Left ventricle myocardium inferior (tissue), 1 donor: ENCODE data around the gene LINC01488. TPM values are rescaled to one million over a fixed set of nuclear protein-coding genes. Genes with fewer than 3 reads are reported as not detected.

Experiments used
- DNase-seq: peaks from one replicate; pipeline ENCODE4 v3.0.0-alpha.2; 2020
- H3K27ac ChIP-seq: fragments of 200-600 bp; replicated peaks from 2 replicates; pipeline ENCODE4 v1.8.0; 2021
- H3K27me3 ChIP-seq: fragments of 200-600 bp; 2 replicates; pipeline ENCODE4 v1.8.0; 2021; ENCODE audit warnings: low read depth
- H3K36me3 ChIP-seq: fragments of 200-600 bp; 2 replicates; pipeline ENCODE4 v1.8.0; 2021
- H3K4me1 ChIP-seq: fragments of 200-600 bp; 2 replicates; pipeline ENCODE4 v1.8.0; 2021
- H3K4me3 ChIP-seq: fragments of 200-600 bp; 2 replicates; pipeline ENCODE4 v1.8.0; 2021; ENCODE audit warnings: mild to moderate bottlenecking, moderate library complexity
- H3K9me3 ChIP-seq: fragments of 200-600 bp; replicated peaks from 2 replicates; pipeline ENCODE4 v1.8.0; 2021
- intact Hi-C: fragments of 100-400 bp; cut with micrococcal nuclease; formaldehyde crosslinking; loops from one replicate; pipeline ENCODE4 v1.11.0; 2022
- long read RNA-seq: library from polyadenylated mRNA; unstranded; transcript quantifications from one replicate; pipeline ENCODE4 v2.0.0, GENCODE V29; 2021
- total RNA-seq: library from RNA; stranded (reverse); fragmentation: NEBNext Ultra II Directional; extraction: Animal tissue kit (Norgen Biotek cat#: 25700); gene quantifications from one replicate; pipeline ENCODE4 v1.2.1, GENCODE V29; 2021
- TF ChIP-seq, protein P1 (sequence below): fragments of 200-600 bp; IDR thresholded peaks from 2 replicates; pipeline ENCODE4 v1.8.0; 2021; ENCODE audit warnings: antibody characterized with exemption, mild to moderate bottlenecking, borderline replicate concordance
- donor health status: DM: no; HTN: yes; CAD: no; lungs with severe emphysema.

LINC01488 gene
- 0.38 TPM for total RNA-seq
- long read RNA-seq: 0 reads

DNA sequence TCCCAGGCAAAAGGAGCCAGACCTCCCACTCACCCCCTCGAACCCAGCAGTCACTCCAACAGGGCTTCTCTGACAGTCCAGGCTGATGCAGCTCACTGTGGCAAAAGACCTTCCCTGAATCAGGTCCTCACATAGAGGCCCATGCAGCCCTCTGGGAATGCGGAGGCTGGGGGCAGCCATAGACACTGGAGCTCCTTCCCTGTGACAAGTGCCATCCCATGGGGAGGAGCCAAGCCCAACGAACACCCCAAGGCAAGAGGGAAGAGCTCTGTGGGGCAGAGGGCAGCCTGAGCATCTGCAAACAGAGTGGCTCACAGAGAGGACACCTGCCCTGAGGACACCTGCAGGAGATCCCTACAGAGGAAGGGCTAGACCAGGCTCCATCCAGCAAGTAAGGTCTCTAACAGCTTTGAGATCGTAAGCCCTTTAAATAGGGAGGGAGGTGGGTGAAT, at the start of gene LINC01488:
LINC01488 (plus strand) TSS at position 271 of the 452 bp plus-strand sequence.
- Histone ChIP-seq H3K4me3 (no peak within 1 kb of the TSS), H3K9me3 (no peaks in the 10 kb centered on the region), H3K27ac (peak within 1 kb of the TSS; percentile 86), H3K4me1 (peaks cover 48% of the 10 kb centered on the region), H3K36me3 (no peaks in the 10 kb centered on the region), H3K27me3 (no peaks in the 10 kb centered on the region)
- DNase-seq: peak; percentile 8
- intact Hi-C loops: no loop called here
- TF ChIP-seq, protein P1, sequence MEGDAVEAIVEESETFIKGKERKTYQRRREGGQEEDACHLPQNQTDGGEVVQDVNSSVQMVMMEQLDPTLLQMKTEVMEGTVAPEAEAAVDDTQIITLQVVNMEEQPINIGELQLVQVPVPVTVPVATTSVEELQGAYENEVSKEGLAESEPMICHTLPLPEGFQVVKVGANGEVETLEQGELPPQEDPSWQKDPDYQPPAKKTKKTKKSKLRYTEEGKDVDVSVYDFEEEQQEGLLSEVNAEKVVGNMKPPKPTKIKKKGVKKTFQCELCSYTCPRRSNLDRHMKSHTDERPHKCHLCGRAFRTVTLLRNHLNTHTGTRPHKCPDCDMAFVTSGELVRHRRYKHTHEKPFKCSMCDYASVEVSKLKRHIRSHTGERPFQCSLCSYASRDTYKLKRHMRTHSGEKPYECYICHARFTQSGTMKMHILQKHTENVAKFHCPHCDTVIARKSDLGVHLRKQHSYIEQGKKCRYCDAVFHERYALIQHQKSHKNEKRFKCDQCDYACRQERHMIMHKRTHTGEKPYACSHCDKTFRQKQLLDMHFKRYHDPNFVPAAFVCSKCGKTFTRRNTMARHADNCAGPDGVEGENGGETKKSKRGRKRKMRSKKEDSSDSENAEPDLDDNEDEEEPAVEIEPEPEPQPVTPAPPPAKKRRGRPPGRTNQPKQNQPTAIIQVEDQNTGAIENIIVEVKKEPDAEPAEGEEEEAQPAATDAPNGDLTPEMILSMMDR: no peak

DNA sequence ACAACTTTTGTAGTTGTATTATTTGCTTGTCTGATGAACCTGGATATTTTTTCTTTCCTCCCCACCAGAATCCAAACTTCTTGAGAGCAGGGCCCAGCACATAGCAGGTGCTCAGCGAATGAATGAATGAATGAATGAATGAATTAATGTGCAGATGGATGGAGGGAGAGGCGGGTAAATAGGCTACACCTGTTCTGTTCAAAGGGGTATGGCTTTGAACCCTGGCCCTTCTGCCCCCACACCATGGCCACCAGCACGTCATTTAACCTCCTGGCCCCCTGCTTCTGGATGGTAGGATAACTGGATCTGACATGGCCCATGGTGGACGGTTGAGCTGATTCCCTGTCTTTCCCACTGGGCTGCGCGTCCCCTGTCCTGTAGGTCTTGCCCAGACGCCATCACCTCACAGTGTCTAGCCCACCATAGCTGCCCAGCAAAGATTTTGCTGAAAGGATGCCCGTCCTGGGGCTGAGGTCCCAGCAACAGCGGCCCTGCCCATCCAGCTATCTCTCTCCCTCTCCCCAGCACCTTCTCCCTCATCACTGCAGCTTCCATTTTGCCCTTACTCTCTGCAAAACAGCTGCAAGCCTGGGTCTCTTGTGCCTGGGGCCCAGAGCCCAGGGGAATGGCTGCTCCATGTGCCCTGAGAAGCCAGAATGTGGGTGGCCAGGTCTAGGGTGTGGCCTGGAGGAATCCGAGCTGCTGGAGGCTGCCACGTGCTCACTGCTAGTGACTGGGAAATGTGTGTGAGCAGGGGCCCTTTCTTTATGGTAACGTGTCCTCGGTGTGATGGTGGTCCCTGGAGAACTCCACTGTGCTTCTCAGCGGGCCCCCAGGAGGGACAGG, 49.3 kb upstream of the LINC01488 start:
- Histone ChIP-seq H3K27me3 (no peaks in the 10 kb centered on the region), H3K27ac (no peak overlapping the region), H3K4me3 (no peak overlapping the region), H3K36me3 (no peaks in the 10 kb centered on the region), H3K4me1 (no peaks in the 10 kb centered on the region), H3K9me3 (no peaks in the 10 kb centered on the region)
- DNase-seq: peak; percentile 3
- TF ChIP-seq, protein P1: no peak
- intact Hi-C loops: no loop called here

DNA sequence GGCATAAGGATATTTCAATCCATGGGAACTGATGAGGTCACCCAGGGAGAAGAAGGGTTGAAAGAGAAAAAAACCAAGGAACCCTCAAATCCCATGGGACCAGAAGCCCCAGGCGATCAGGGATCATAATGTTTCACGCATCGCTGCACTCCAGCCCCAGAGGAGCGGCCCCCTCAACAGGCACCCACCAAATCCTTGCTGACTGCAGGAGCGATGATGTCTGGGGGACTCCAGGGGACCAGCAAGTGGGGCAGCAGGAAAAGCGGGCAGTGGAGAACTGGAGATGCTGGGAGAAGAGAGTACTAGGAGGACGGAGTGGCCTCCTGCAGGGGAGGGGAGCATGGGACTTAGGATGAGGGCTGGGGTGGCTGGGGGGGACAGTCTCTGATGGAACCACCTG, 47.7 kb upstream of the LINC01488 start:
- Histone ChIP-seq H3K4me3 (no peak overlapping the region), H3K27ac (no peak overlapping the region), H3K4me1 (no peaks in the 10 kb centered on the region), H3K36me3 (no peaks in the 10 kb centered on the region), H3K27me3 (no peaks in the 10 kb centered on the region), H3K9me3 (no peaks in the 10 kb centered on the region)
- TF ChIP-seq, protein P1: no peak
- DNase-seq: peak; percentile 11
- intact Hi-C loops: no loop called here

DNA sequence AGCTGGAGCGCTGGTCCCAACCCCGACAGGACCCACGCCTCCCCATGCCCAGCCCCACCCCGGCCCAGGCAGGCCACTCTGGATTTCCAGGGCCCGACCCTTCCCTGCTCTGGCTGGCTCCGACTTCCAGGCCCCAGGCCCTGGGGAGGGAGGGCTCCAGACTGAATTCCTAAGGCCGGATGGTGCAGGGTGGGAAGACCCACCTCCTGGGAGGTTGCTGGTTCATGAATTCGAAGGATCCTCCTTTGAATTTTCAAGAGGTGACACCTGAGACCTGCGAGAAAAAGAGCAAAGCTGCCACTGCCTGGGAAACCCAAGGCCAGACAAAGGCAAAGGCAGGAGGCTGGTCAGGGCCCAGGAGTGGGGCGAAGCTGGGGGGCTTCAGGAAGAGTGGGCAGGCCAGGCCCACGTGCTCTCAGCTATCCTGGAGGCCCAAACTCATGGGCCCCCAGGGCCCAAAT, 47.0 kb upstream of the LINC01488 start:
- Histone ChIP-seq H3K27ac (no peak overlapping the region), H3K27me3 (no peaks in the 10 kb centered on the region), H3K36me3 (no peaks in the 10 kb centered on the region), H3K4me3 (no peak overlapping the region), H3K4me1 (no peaks in the 10 kb centered on the region), H3K9me3 (no peaks in the 10 kb centered on the region)
- peak; percentile 9 for DNase-seq
- intact Hi-C loops: no loop called here
- TF ChIP-seq, protein P1: no peak

DNA sequence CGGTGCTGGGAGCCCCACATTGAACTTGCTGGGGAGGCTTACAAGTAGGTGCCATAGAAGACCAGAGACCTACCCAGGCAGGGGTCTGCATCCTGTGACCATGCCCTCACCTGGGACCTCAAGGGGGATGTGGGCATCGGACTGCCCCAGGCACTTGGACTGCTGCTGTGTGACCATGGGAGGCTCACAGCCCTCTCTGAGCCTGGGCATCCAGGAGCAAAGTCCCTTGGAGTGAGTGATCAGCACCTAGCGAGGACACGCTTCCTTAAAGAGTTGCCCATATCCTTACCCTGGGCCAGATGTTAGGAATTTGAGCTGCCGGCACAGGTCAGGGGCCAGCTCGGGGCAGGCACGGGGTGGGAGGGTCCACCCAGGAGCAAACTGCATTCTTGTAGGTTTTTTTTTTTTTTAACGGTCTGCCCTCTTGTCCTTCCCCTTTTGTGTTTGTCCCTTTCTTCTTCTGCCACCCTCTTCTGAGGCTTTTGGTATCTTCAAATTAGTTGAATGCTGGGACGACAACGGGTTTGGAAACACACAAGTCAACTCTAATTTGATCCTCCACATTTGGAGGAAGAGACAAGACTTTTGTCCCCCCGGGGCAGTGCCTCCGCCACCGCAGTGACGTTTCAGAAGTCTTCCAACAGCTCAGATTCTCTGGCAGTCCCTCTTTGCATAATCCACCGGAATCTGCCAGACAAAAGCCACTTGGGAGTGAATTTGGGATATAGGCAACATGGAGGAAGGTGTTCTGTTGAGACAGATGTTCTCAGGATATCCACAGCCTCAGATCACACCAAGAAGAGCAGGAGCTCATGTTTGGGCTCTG, 46.1 kb upstream of the LINC01488 start:
- Histone ChIP-seq H3K4me1 (no peaks in the 10 kb centered on the region), H3K9me3 (no peaks in the 10 kb centered on the region), H3K36me3 (no peaks in the 10 kb centered on the region), H3K27me3 (no peaks in the 10 kb centered on the region), H3K4me3 (no peak overlapping the region), H3K27ac (no peak overlapping the region)
- TF ChIP-seq, protein P1: no peak
- intact Hi-C loops: no loop called here
- DNase-seq: no peak
